WTC11 (cell line): ENCODE results near the gene VPS8. TPM values are rescaled to one million over a fixed set of nuclear protein-coding genes. Genes with fewer than 3 reads are reported as not detected.

Experiments
- ATAC-seq: fragments of 200-7000 bp; cut with Tn5 transposase; 2 replicates; pipeline ENCODE4 v1.10.0; 2021; ENCODE audit warnings: mild to moderate bottlenecking, moderate library complexity
- CTCF ChIA-PET: fragments of 300-600 bp; sonication (Branson Sonifier 250); formaldehyde crosslinking; loops from one replicate; lab custom pipeline; 2021; ENCODE audit warnings: antibody characterized with exemption; lab: Charles Lee
- POLR2A ChIA-PET: fragments of 350-600 bp; sonication (Branson Sonifier 250); formaldehyde crosslinking; loops from one replicate; lab custom pipeline; 2021; ENCODE audit warnings: antibody characterized with exemption; lab: Charles Lee
- DNase-seq: peaks from one replicate; pipeline ENCODE4 v3.0.0; 2021; ENCODE audit warnings: low spot score
- H3K27ac Mint-ChIP-seq: 2 replicates; pipeline ENCODE4 v1.8.0; 2021; ENCODE audit warnings: mixed read lengths
- H3K27me3 Mint-ChIP-seq: 2 replicates; pipeline ENCODE4 v1.8.0; 2021; ENCODE audit warnings: low read depth, mild to moderate bottlenecking, moderate library complexity, mixed read lengths
- H3K36me3 Mint-ChIP-seq: 2 replicates; pipeline ENCODE4 v1.8.0; 2021; ENCODE audit warnings: mixed read lengths
- H3K4me1 Mint-ChIP-seq: 2 replicates; pipeline ENCODE4 v1.8.0; 2022; ENCODE audit warnings: mixed read lengths
- H3K4me3 Mint-ChIP-seq: 2 replicates; pipeline ENCODE4 v1.8.0; 2021; ENCODE audit warnings: mild to moderate bottlenecking, moderate library complexity, mixed read lengths
- H3K9me3 Mint-ChIP-seq: 2 replicates; pipeline ENCODE4 v1.8.0; 2021; ENCODE audit warnings: mixed read lengths
- ATF1 ChIP-seq: sonication (generic); formaldehyde crosslinking; IDR thresholded peaks from 2 replicates; pipeline ENCODE4 v1.8.1; 2023; ENCODE audit warnings: mild to moderate bottlenecking, moderate library complexity, missing genetic modification reagents
- ATF2 ChIP-seq: sonication (generic); formaldehyde crosslinking; IDR thresholded peaks from 2 replicates; pipeline ENCODE4 v1.8.1; 2022; ENCODE audit warnings: low read depth, missing genetic modification reagents, borderline replicate concordance
- CBFB ChIP-seq: sonication (generic); formaldehyde crosslinking; IDR thresholded peaks from 2 replicates; pipeline ENCODE4 v1.8.1; 2022; ENCODE audit warnings: mild to moderate bottlenecking, low read depth, missing genetic modification reagents
- ETV6 ChIP-seq: sonication (generic); formaldehyde crosslinking; IDR thresholded peaks from 2 replicates; pipeline ENCODE4 v1.8.1; 2022; ENCODE audit warnings: mild to moderate bottlenecking, missing genetic modification reagents
- GRHL2 ChIP-seq: fragments of 250-450 bp; sonication (Bioruptor Pico); IDR thresholded peaks from 2 replicates; pipeline ENCODE4 v1.8.0; 2022; ENCODE audit warnings: mild to moderate bottlenecking, moderate library complexity; ENCODE audit not compliant: insufficient replicate concordance, severe bottlenecking
- KAT7 ChIP-seq: sonication (generic); formaldehyde crosslinking; IDR thresholded peaks from 2 replicates; pipeline ENCODE4 v1.8.1; 2023; ENCODE audit warnings: missing genetic modification reagents, mild to moderate bottlenecking, borderline replicate concordance
- NR1H2 ChIP-seq: sonication (generic); formaldehyde crosslinking; IDR thresholded peaks from 2 replicates; pipeline ENCODE4 v1.9.0; 2021; ENCODE audit warnings: mild to moderate bottlenecking, moderate library complexity, missing genetic modification reagents
- NR2C2 ChIP-seq: sonication (generic); formaldehyde crosslinking; IDR thresholded peaks from 2 replicates; pipeline ENCODE4 v1.8.0; 2022; ENCODE audit warnings: mild to moderate bottlenecking, missing genetic modification reagents
- RORB ChIP-seq: fragments of 250-450 bp; sonication (Bioruptor Pico); IDR thresholded peaks from 2 replicates; pipeline ENCODE4 v1.9.0; 2021; ENCODE audit warnings: mild to moderate bottlenecking
- SMAD3 ChIP-seq: sonication (generic); formaldehyde crosslinking; IDR thresholded peaks from 2 replicates; pipeline ENCODE4 v1.8.0; 2022; ENCODE audit warnings: missing genetic modification reagents, mild to moderate bottlenecking, borderline replicate concordance
- SMAD4 ChIP-seq: sonication (generic); formaldehyde crosslinking; IDR thresholded peaks from 2 replicates; pipeline ENCODE4 v1.8.0; 2022; ENCODE audit warnings: mild to moderate bottlenecking, missing genetic modification reagents
- SP1 ChIP-seq: sonication (generic); formaldehyde crosslinking; conservative IDR thresholded peaks from 2 replicates; pipeline ENCODE4 v1.8.1; 2022; ENCODE audit warnings: missing genetic modification reagents
- TEAD1 ChIP-seq: sonication (generic); formaldehyde crosslinking; IDR thresholded peaks from 2 replicates; pipeline ENCODE4 v1.8.0; 2022; ENCODE audit warnings: mild to moderate bottlenecking, missing genetic modification reagents
- TP53 ChIP-seq: sonication (generic); formaldehyde crosslinking; IDR thresholded peaks from 2 replicates; pipeline ENCODE4 v1.8.1; 2023; ENCODE audit warnings: mild to moderate bottlenecking, missing genetic modification reagents
- ZBTB21 ChIP-seq: sonication (generic); formaldehyde crosslinking; IDR thresholded peaks from 2 replicates; pipeline ENCODE4 v1.8.1; 2023; ENCODE audit warnings: mild to moderate bottlenecking, missing genetic modification reagents, borderline replicate concordance
- ZMAT4 ChIP-seq: fragments of 250-450 bp; sonication (Bioruptor Pico); IDR thresholded peaks from 2 replicates; pipeline ENCODE4 v1.9.0; 2021; ENCODE audit warnings: mild to moderate bottlenecking
- ZNF219 ChIP-seq: sonication (generic); formaldehyde crosslinking; IDR thresholded peaks from 2 replicates; pipeline ENCODE4 v1.8.0; 2023; ENCODE audit warnings: missing genetic modification reagents, mild to moderate bottlenecking, borderline replicate concordance
- total RNA-seq: library from RNA; stranded (reverse); gene quantifications from 3 replicates; pipeline ENCODE4 v1.2.3, GENCODE V29; 2021
- TF ChIP-seq, protein P1 (sequence below): sonication (generic); formaldehyde crosslinking; IDR thresholded peaks from 2 replicates; pipeline ENCODE4 v1.8.1; 2022; ENCODE audit warnings: missing genetic modification reagents, borderline replicate concordance
- TF ChIP-seq, protein P2 (sequence below): fragments of 250-450 bp; sonication (Bioruptor Pico); IDR thresholded peaks from 2 replicates; pipeline ENCODE4 v1.8.0; 2021; ENCODE audit warnings: mild to moderate bottlenecking
- TF ChIP-seq, protein P3 (sequence below): sonication (generic); formaldehyde crosslinking; IDR thresholded peaks from 2 replicates; pipeline ENCODE4 v1.8.0; 2023; ENCODE audit warnings: missing genetic modification reagents, mild to moderate bottlenecking, borderline replicate concordance

VPS8 gene
- total RNA-seq, 1 experiment from 2014 or later = 44.9 TPM

DNA sequence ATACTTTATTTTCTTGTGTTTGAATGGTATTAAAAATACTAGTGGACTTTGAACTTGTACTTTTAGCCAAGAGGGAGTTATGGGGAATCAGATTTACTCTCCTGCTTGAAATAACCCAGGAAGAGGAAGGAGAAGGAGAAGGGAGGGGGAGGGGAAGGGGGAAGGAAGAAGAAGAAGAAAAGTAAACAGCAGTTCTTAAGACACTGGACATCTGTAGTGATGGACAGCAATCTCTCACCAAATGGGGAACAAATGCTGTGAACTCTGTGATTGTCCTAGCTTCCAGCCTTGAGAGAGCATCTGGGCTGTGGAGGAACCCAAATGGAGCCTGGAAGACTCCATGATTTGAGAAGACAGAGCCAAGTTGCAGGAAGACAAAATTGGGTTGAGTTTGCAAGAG is 52.0 kb downstream of the VPS8 start:
- no peak for ATAC-seq
- Mint-ChIP-seq H3K27ac (no peak overlapping the region), H3K27me3 (no peaks in the 10 kb centered on the region), H3K9me3 (no peaks in the 10 kb centered on the region), H3K4me3 (no peak overlapping the region), H3K36me3 (peaks cover 33% of the 10 kb centered on the region), H3K4me1 (no peaks in the 10 kb centered on the region)
- DNase-seq = no peak
- ChIA-PET CTCF (no interaction called here), POLR2A (interaction anchor here (0.5 kb wide), 1 partner anchor 92 kb away, joined by 6 read pairs; no protein-coding TSS in a partner anchor)
- no peak for TF ChIP-seq RORB (CRISPR knock-in tag)
- TF ChIP-seq, protein P1, sequence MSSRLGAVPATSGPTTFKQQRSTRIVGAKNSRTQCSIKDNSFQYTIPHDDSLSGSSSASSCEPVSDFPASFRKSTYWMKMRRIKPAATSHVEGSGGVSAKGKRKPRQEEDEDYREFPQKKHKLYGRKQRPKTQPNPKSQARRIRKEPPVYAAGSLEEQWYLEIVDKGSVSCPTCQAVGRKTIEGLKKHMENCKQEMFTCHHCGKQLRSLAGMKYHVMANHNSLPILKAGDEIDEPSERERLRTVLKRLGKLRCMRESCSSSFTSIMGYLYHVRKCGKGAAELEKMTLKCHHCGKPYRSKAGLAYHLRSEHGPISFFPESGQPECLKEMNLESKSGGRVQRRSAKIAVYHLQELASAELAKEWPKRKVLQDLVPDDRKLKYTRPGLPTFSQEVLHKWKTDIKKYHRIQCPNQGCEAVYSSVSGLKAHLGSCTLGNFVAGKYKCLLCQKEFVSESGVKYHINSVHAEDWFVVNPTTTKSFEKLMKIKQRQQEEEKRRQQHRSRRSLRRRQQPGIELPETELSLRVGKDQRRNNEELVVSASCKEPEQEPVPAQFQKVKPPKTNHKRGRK (CRISPR knock-in tag) = no peak
- no peak for TF ChIP-seq TEAD1 (CRISPR knock-in tag)
- TF ChIP-seq ZNF219 (CRISPR knock-in tag) = no peak
- no peak for TF ChIP-seq ETV6 (CRISPR knock-in tag)
- TF ChIP-seq, protein P2, sequence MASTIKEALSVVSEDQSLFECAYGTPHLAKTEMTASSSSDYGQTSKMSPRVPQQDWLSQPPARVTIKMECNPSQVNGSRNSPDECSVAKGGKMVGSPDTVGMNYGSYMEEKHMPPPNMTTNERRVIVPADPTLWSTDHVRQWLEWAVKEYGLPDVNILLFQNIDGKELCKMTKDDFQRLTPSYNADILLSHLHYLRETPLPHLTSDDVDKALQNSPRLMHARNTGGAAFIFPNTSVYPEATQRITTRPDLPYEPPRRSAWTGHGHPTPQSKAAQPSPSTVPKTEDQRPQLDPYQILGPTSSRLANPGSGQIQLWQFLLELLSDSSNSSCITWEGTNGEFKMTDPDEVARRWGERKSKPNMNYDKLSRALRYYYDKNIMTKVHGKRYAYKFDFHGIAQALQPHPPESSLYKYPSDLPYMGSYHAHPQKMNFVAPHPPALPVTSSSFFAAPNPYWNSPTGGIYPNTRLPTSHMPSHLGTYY (CRISPR knock-in tag) = no peak
- no peak for TF ChIP-seq TP53
- no peak for TF ChIP-seq NR2C2 (CRISPR knock-in tag)
- TF ChIP-seq SP1 = no peak
- no peak for TF ChIP-seq GRHL2
- TF ChIP-seq ATF1 (CRISPR knock-in tag) = no peak
- TF ChIP-seq, protein P3, sequence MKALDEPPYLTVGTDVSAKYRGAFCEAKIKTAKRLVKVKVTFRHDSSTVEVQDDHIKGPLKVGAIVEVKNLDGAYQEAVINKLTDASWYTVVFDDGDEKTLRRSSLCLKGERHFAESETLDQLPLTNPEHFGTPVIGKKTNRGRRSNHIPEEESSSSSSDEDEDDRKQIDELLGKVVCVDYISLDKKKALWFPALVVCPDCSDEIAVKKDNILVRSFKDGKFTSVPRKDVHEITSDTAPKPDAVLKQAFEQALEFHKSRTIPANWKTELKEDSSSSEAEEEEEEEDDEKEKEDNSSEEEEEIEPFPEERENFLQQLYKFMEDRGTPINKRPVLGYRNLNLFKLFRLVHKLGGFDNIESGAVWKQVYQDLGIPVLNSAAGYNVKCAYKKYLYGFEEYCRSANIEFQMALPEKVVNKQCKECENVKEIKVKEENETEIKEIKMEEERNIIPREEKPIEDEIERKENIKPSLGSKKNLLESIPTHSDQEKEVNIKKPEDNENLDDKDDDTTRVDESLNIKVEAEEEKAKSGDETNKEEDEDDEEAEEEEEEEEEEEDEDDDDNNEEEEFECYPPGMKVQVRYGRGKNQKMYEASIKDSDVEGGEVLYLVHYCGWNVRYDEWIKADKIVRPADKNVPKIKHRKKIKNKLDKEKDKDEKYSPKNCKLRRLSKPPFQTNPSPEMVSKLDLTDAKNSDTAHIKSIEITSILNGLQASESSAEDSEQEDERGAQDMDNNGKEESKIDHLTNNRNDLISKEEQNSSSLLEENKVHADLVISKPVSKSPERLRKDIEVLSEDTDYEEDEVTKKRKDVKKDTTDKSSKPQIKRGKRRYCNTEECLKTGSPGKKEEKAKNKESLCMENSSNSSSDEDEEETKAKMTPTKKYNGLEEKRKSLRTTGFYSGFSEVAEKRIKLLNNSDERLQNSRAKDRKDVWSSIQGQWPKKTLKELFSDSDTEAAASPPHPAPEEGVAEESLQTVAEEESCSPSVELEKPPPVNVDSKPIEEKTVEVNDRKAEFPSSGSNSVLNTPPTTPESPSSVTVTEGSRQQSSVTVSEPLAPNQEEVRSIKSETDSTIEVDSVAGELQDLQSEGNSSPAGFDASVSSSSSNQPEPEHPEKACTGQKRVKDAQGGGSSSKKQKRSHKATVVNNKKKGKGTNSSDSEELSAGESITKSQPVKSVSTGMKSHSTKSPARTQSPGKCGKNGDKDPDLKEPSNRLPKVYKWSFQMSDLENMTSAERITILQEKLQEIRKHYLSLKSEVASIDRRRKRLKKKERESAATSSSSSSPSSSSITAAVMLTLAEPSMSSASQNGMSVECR (CRISPR knock-in tag) = no peak
- TF ChIP-seq SMAD3 (CRISPR knock-in tag) = no peak
- TF ChIP-seq ATF2 (CRISPR knock-in tag) = no peak
- no peak for TF ChIP-seq CBFB
- TF ChIP-seq NR1H2 (CRISPR knock-in tag) = no peak
- no peak for TF ChIP-seq KAT7 (CRISPR knock-in tag)
- no peak for TF ChIP-seq SMAD4 (CRISPR knock-in tag)
- TF ChIP-seq ZBTB21 (CRISPR knock-in tag) = no peak
- TF ChIP-seq ZMAT4 (CRISPR knock-in tag) = no peak
